ENCODE data around the gene RETREG3.
A peak's percentile ranks its signal among the peaks of the same experiment; 100 is the strongest.

RETREG3 gene

GRCh38 chr17:42537156-42537805 lies 71.9 kb downstream of the RETREG3 start:
- Histone ChIP-seq H3K9me3 (ENCODE audit: insufficient read depth, low read length) (no peaks in the 10 kb centered on the region), H3K27ac (ENCODE audit: low read depth, low read length) (peak overlapping the region; percentile 64), H3K27me3 (ENCODE audit: low read length) (no peaks in the 10 kb centered on the region), H3K9me2 (replicated peaks; ENCODE audit: insufficient read depth, low read length) (no peaks in the 10 kb centered on the region), H3K36me3 (ENCODE audit: low read length) (no peaks in the 10 kb centered on the region), H3K4me3 (ENCODE audit: insufficient read depth, low read length, poor library complexity, severe bottlenecking) (peak overlapping the region; percentile 72), H3K79me2 (ENCODE audit: insufficient read depth, low read length) (peaks cover 7% of the 10 kb centered on the region; the same call in 1 of the 2 replicates), H3F3A (ENCODE audit: insufficient read depth) (peaks cover 17% of the 10 kb centered on the region), H4K20me1 (ENCODE audit: low read depth, low read length) (no peaks in the 10 kb centered on the region), H2AFZ (ENCODE audit: low read depth, low read length, severe bottlenecking) (no peak overlapping the region), H3K9ac (ENCODE audit: low read length) (peak overlapping the region; percentile 73), H3K4me2 (ENCODE audit: low read depth, low read length, poor library complexity, severe bottlenecking) (peak overlapping the region; percentile 98)
- TF ChIP-seq EZH2phosphoT487 (conservative IDR thresholded peaks at IDR 0.05; ENCODE audit: low read length) = no peak
- TF ChIP-seq CTCF (IDR thresholded peaks at IDR 0.05; ENCODE audit: insufficient read depth, low read length, poor library complexity, severe bottlenecking) = no peak

- Histone ChIP-seq H3K27me3 (ENCODE audit: low read length) (no peaks in the 10 kb centered on the region), H3K36me3 (ENCODE audit: low read length) (no peaks in the 10 kb centered on the region), H3K79me2 (ENCODE audit: insufficient read depth, low read length) (peaks cover 7% of the 10 kb centered on the region; the same call in 1 of the 2 replicates), H3K9me3 (ENCODE audit: insufficient read depth, low read length) (no peaks in the 10 kb centered on the region), H3K4me3 (ENCODE audit: insufficient read depth, low read length, poor library complexity, severe bottlenecking) (peak overlapping the region; percentile 72), H3K27ac (ENCODE audit: low read depth, low read length) (peak overlapping the region; percentile 64), H2AFZ (ENCODE audit: low read depth, low read length, severe bottlenecking) (no peak overlapping the region), H3K9ac (ENCODE audit: low read length) (peak overlapping the region; percentile 73), H3F3A (ENCODE audit: insufficient read depth) (peaks cover 20% of the 10 kb centered on the region), H4K20me1 (ENCODE audit: low read depth, low read length) (no peaks in the 10 kb centered on the region), H3K9me2 (replicated peaks; ENCODE audit: insufficient read depth, low read length) (no peaks in the 10 kb centered on the region), H3K4me2 (ENCODE audit: low read depth, low read length, poor library complexity, severe bottlenecking) (peak overlapping the region; percentile 98)
- no peak for TF ChIP-seq EZH2phosphoT487 (conservative IDR thresholded peaks at IDR 0.05; ENCODE audit: low read length)
Measured at GRCh38 chr17:42536372-42537155, 72.6 kb downstream of the RETREG3 start.

GRCh38 chr17:42536048-42536371 lies 73.2 kb downstream of the RETREG3 start, which contains the start of gene NAGLU:
Gene NAGLU (plus strand): TSS chr17:42536241. CDS start chr17:42536273, 32 bp downstream.
- Histone ChIP-seq H2AFZ (ENCODE audit: low read depth, low read length, severe bottlenecking) (peak within 1 kb of the TSS; percentile 58), H4K20me1 (ENCODE audit: low read depth, low read length) (no peaks in the 10 kb centered on the region), H3K4me2 (ENCODE audit: low read depth, low read length, poor library complexity, severe bottlenecking) (peak within 1 kb of the TSS; percentile 98), H3K27me3 (ENCODE audit: low read length) (no peaks in the 10 kb centered on the region), H3K9me3 (ENCODE audit: insufficient read depth, low read length) (no peaks in the 10 kb centered on the region), H3F3A (ENCODE audit: insufficient read depth) (peaks cover 26% of the 10 kb centered on the region), H3K27ac (ENCODE audit: low read depth, low read length) (peak within 1 kb of the TSS; percentile 64), H3K9ac (ENCODE audit: low read length) (peak within 1 kb of the TSS; percentile 73), H3K79me2 (ENCODE audit: insufficient read depth, low read length) (peaks cover 7% of the 10 kb centered on the region; the same call in 1 of the 2 replicates), H3K4me3 (ENCODE audit: insufficient read depth, low read length, poor library complexity, severe bottlenecking) (peak within 1 kb of the TSS; percentile 72), H3K36me3 (ENCODE audit: low read length) (no peaks in the 10 kb centered on the region), H3K9me2 (replicated peaks; ENCODE audit: insufficient read depth, low read length) (no peaks in the 10 kb centered on the region)
- no peak for TF ChIP-seq CTCF (IDR thresholded peaks at IDR 0.05; ENCODE audit: insufficient read depth, low read length, poor library complexity, severe bottlenecking)
- TF ChIP-seq EZH2phosphoT487 (conservative IDR thresholded peaks at IDR 0.05; ENCODE audit: low read length) = no peak

All from SU-DHL-6 (cell line).